Body of pancreas (tissue), 4 donors: ENCODE measurements around the gene KCNN3.

Source experiments
- POLR2A ChIP-seq, 3 donors: fragments of 450-650 bp; IDR thresholded peaks; one replicate each; pipeline ENCODE4 v1.6.1; 2016; ENCODE audit warnings: antibody characterized with exemption in 3 of 3, mild to moderate bottlenecking in 2 of 3
- TF ChIP-seq, protein P1 (sequence below), 7 experiments: fragments of 450-650 bp in 4 of 7; fragments of 200-600 bp in 3 of 7; sonication (generic) in 3 of 7; IDR thresholded peaks; one replicate each; pipeline ENCODE4 v1.5.1; 2016 to 2019; ENCODE audit warnings: antibody characterized with exemption in 7 of 7

DNA sequence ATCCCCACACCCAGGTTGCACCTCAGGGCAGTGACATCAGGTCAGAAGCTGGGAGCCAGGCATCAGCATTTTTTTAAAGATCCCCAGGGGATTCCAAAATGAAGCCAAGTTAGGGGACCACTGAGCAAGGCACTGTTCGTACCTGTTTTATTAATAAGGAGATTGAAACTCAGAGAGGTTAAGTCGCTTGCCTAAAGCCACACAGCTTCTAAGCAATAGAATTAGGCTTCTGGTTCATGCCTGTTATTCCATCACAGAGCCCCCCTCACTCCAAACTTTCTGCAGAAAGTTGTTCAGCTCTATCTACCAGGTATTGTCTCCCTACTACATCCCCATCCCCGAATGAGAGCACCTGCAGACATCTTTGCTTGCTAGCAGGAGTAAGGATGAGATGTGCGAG is 28.7 kb downstream of the KCNN3 start:
- TF ChIP-seq, protein P1, sequence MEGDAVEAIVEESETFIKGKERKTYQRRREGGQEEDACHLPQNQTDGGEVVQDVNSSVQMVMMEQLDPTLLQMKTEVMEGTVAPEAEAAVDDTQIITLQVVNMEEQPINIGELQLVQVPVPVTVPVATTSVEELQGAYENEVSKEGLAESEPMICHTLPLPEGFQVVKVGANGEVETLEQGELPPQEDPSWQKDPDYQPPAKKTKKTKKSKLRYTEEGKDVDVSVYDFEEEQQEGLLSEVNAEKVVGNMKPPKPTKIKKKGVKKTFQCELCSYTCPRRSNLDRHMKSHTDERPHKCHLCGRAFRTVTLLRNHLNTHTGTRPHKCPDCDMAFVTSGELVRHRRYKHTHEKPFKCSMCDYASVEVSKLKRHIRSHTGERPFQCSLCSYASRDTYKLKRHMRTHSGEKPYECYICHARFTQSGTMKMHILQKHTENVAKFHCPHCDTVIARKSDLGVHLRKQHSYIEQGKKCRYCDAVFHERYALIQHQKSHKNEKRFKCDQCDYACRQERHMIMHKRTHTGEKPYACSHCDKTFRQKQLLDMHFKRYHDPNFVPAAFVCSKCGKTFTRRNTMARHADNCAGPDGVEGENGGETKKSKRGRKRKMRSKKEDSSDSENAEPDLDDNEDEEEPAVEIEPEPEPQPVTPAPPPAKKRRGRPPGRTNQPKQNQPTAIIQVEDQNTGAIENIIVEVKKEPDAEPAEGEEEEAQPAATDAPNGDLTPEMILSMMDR (IDR thresholded peaks at IDR 0.05), result no peak
- TF ChIP-seq POLR2A (IDR thresholded peaks at IDR 0.05), result no peak
